ENCODE results near the gene CD79B. TPM values are rescaled to one million over a fixed set of nuclear protein-coding genes. Genes with fewer than 3 reads are reported as not detected.
"Not testable (repeated sequence)": the region's sequence is repeated elsewhere in the genome, so short reads cannot be mapped to it uniquely, and the experiment has no call there.

CD79B gene
- total and polyA plus RNA-seq, 9 of the 15 experiments (the other 6 are each of a cell fraction or from before 2014, with no cell fraction given) = 0.15 to 0.62 (median 0.44) TPM; not detected in 2

DNA sequence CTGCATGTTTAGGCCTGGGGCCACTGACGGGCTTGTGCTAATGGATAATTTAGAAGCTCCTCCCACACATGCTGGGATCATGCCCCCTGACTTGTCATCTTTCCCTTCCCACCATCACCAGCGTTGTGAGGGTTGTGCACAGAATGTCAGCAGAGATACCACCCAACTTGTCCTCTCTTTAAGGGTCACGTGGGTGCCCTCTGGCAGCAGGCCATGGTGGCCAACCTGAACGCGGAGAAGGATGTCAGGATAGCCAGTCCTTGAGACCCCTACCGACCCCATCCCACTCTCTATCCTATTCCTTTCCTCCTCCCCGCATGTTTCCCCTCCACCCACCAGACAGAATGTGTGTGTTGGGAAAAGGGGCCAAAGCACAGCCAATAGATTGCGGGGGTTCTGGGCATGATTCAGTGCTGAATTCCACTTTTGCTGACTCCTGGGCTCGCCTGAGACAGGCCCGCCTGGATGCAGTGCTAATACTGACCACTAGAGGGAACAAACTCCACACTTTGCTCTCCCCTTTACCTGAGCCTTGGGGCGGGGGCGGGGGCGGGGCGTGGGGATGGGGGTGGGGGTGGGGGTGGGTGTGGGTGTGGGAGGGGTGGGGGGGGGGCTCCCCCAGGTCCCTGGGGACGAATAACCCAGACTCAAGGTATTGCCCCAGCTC lies 50.1 kb downstream of the CD79B start, which contains the start of gene GH2 (continued):
- no peak for TF ChIP-seq POLR3A (IDR thresholded peaks at IDR 0.05; ENCODE audit: borderline replicate concordance, extremely low read depth, insufficient read depth, insufficient read length)
- TF ChIP-seq SMC3 (conservative IDR thresholded peaks at IDR 0.05; ENCODE audit: insufficient read depth, low read depth, low read length) = 0 out of 2 replicates have a peak, but pooled peaks have one; percentile 28
- TF ChIP-seq NFIC (IDR thresholded peaks at IDR 0.05) = peak; percentile 44; the same call in 1 of the 2 replicates
- TF ChIP-seq, protein P1, sequence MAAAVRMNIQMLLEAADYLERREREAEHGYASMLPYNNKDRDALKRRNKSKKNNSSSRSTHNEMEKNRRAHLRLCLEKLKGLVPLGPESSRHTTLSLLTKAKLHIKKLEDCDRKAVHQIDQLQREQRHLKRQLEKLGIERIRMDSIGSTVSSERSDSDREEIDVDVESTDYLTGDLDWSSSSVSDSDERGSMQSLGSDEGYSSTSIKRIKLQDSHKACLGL (CRISPR knock-in tag; IDR thresholded peaks at IDR 0.05; ENCODE audit: borderline replicate concordance, poor library complexity, severe bottlenecking) = no peak

DNA sequence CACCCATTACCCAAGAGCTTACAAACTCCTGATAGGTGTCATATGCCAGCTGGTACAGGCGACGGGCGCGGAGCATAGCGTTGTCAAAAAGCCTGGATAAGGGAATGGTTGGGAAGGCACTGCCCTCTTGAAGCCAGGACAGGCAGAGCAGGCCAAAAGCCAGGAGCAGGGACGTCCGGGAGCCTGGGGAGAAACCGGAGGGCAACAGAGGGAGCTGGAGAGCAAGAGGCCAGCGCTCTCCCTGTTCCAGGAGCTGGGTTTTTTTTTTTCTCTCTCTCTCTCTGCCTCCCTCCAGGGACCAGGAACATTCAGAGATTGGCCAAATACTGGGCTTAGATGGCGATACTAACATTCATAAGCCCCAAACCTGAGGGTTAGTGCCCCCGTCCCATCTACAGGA lies 50.8 kb downstream of the CD79B start:
- H3K9me1 ChIP-seq (ENCODE audit: control insufficient read depth, insufficient read depth, low read length); CTCF ChIA-PET (ENCODE audit: low intra/inter-chr PET ratio); H3K4me3 ChIP-seq; H3K79me2 ChIP-seq (ENCODE audit: control insufficient read depth, insufficient read depth, low read length); FAIRE-seq; BruUV-seq (replicated peaks); H3K4me1 ChIP-seq (replicated peaks in 1 of 2; ENCODE audit: control insufficient read depth in 2 of 2, insufficient read depth in 2 of 2, low read length in 2 of 2); in situ Hi-C loops (cut with MboI); H2AFZ ChIP-seq (ENCODE audit: low read depth, low read length); H4K20me1 ChIP-seq (replicated peaks; ENCODE audit: control insufficient read depth, insufficient read depth, low read length); H3K9ac ChIP-seq (ENCODE audit: insufficient read depth in 1 of 2, low read depth in 2 of 2, low read length in 2 of 2); H3K9me3 ChIP-seq (replicated peaks; ENCODE audit: control insufficient read depth, insufficient read depth, low read depth, low read length); intact Hi-C loops (cut with micrococcal nuclease); H3K36me3 ChIP-seq (ENCODE audit: control insufficient read depth, insufficient read depth, low read length); H3K27ac ChIP-seq (ENCODE audit: extremely low read depth, low read depth, low read length): not testable (repeated sequence)
- peak in 2 of 4 experiments; percentile 14 to 21 for DNase-seq (ENCODE audit: extremely low read depth in 1 of 4, low spot score in 3 of 4)
- H3K4me2 ChIP-seq (ENCODE audit: insufficient read depth, low read length) = peak overlapping the region; percentile 11; the same call in 1 of the 2 replicates
- 12% methylated on average over 11 of the region's 11 CpGs for WGBS (ENCODE audit: insufficient coverage, low coverage, missing lambda C conversion rate)
- TF ChIP-seq, protein P2, sequence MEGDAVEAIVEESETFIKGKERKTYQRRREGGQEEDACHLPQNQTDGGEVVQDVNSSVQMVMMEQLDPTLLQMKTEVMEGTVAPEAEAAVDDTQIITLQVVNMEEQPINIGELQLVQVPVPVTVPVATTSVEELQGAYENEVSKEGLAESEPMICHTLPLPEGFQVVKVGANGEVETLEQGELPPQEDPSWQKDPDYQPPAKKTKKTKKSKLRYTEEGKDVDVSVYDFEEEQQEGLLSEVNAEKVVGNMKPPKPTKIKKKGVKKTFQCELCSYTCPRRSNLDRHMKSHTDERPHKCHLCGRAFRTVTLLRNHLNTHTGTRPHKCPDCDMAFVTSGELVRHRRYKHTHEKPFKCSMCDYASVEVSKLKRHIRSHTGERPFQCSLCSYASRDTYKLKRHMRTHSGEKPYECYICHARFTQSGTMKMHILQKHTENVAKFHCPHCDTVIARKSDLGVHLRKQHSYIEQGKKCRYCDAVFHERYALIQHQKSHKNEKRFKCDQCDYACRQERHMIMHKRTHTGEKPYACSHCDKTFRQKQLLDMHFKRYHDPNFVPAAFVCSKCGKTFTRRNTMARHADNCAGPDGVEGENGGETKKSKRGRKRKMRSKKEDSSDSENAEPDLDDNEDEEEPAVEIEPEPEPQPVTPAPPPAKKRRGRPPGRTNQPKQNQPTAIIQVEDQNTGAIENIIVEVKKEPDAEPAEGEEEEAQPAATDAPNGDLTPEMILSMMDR (IDR thresholded peaks at IDR 0.05 in 2 of 3, conservative IDR thresholded peaks at IDR 0.05 in 1 of 3; ENCODE audit: insufficient read depth in 2 of 3, low read depth in 1 of 3, low read length in 3 of 3) = peak; percentile 27 to 39 (median 31); a peak in 3 of 6 replicates
- POLR2A ChIA-PET = interaction anchor here (0.6 to 1.5 kb wide), 6 partner anchors 11 to 264 kb away, joined by 3 to 5 read pairs (median 3); no protein-coding TSS in a partner anchor
- H3K27me3 ChIP-seq (ENCODE audit: control insufficient read depth in 2 of 2, insufficient read depth in 2 of 2, low read length in 2 of 2) = peaks cover 5 to 44% of the 10 kb centered on the region in 2 experiments; a peak in 3 of 5 replicates
- ATAC-seq = peak; percentile 57
